ENCODE measurements around the gene ADI1. TPM values are rescaled to one million over a fixed set of nuclear protein-coding genes. Genes with fewer than 3 reads are reported as not detected.
"Not testable (repeated sequence)": the region's sequence is repeated elsewhere in the genome, so short reads cannot be mapped to it uniquely, and the experiment has no call there.

The ADI1 gene
- total RNA-seq, 2 donors from 2014 or later, result 130 to 184 TPM

DNA sequence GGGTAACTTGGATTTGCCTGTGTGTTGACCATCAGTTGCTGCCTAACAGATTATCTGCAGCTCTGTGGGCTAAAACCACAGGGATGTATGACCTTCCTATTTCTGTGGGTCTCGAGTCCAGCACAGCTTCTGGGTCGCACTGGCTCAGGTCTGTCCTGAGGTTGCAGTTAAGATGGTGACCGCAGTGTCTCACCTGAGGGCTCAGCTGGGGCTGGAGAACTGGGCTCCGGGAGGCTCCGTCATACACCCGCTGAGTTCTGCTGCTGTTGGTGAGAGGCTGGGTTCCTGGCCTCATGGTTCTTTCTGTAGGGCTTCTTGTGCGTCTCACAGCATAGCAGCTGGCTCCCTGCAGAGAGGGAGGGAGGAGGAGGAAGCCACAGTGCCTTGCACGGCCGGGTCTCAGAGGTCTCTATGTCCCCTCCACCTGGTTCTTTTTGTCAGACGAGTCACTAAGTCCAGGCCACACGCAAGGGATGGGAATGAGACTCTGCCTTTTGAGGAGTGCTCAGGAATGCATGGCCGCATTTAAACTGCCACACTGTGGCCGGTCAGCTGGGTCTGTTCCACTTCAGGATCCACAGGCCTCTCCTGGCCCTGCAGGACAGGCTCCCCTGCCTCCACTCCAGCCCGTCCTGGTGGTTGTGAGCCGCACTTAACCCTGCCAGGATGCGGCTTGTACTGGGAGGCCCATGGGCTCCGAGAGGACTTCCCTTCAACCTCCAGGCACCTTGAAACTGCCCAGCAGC lies 67.2 kb downstream of the ADI1 start:
- TF ChIP-seq, protein P1, sequence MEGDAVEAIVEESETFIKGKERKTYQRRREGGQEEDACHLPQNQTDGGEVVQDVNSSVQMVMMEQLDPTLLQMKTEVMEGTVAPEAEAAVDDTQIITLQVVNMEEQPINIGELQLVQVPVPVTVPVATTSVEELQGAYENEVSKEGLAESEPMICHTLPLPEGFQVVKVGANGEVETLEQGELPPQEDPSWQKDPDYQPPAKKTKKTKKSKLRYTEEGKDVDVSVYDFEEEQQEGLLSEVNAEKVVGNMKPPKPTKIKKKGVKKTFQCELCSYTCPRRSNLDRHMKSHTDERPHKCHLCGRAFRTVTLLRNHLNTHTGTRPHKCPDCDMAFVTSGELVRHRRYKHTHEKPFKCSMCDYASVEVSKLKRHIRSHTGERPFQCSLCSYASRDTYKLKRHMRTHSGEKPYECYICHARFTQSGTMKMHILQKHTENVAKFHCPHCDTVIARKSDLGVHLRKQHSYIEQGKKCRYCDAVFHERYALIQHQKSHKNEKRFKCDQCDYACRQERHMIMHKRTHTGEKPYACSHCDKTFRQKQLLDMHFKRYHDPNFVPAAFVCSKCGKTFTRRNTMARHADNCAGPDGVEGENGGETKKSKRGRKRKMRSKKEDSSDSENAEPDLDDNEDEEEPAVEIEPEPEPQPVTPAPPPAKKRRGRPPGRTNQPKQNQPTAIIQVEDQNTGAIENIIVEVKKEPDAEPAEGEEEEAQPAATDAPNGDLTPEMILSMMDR (IDR thresholded peaks at IDR 0.05), result no peak
- Histone ChIP-seq H3K4me1 (peaks cover 0 to 17% of the 10 kb centered on the region in 2 donors), H3K36me3 (peaks cover 19% of the 10 kb centered on the region), H3K4me3 (no peak overlapping the region), H3K9me3 (no peaks in the 10 kb centered on the region), H3K27ac (no peak overlapping the region), H3K27me3 (no peaks in the 10 kb centered on the region)
- DNase-seq (ENCODE audit: low spot score), result peak; percentile 55

GRCh38 chr2:3451169-3451568 lies 68.2 kb downstream of the ADI1 start:
- Histone ChIP-seq H3K36me3 (peaks cover 19% of the 10 kb centered on the region), H3K4me1 (peaks cover 0 to 17% of the 10 kb centered on the region in 2 donors)

GRCh38 chr2:3450385-3451010 lies 68.8 kb downstream of the ADI1 start:
- H3K36me3 ChIP-seq, result peaks cover 24% of the 10 kb centered on the region
- peak; percentile 56 for DNase-seq (ENCODE audit: low spot score)
- no peak overlapping the region for H3K27ac ChIP-seq
- H3K27me3 ChIP-seq, result no peaks in the 10 kb centered on the region
- no peaks in the 10 kb centered on the region for H3K9me3 ChIP-seq
- no peak overlapping the region for H3K4me3 ChIP-seq
- H3K4me1 ChIP-seq, result peaks cover 0 to 17% of the 10 kb centered on the region in 2 donors
- TF ChIP-seq, protein P1 (IDR thresholded peaks at IDR 0.05), result no peak

More at GRCh38 chr2:3451169-3451568, 68.2 kb downstream of the ADI1 start:
- TF ChIP-seq, protein P1 (IDR thresholded peaks at IDR 0.05), result no peak
- Histone ChIP-seq H3K27me3 (no peaks in the 10 kb centered on the region), H3K4me3 (no peak overlapping the region), H3K27ac (no peak overlapping the region), H3K9me3 (no peaks in the 10 kb centered on the region)
- peak; percentile 28 for DNase-seq (ENCODE audit: low spot score)

GRCh38 chr2:3449936-3450335 lies 69.4 kb downstream of the ADI1 start:
- DNase-seq (ENCODE audit: low spot score), result no peak
- peaks cover 0 to 17% of the 10 kb centered on the region in 2 donors for H3K4me1 ChIP-seq

GRCh38 chr2:3449086-3449485 lies 70.2 kb downstream of the ADI1 start:
- Histone ChIP-seq H3K9me3 (no peaks in the 10 kb centered on the region), H3K27ac (no peak overlapping the region), H3K36me3 (peaks cover 36% of the 10 kb centered on the region), H3K4me1 (peaks cover 0 to 12% of the 10 kb centered on the region in 2 donors), H3K27me3 (no peaks in the 10 kb centered on the region), H3K4me3 (no peak overlapping the region)
- peak; percentile 49 for DNase-seq (ENCODE audit: low spot score)
- TF ChIP-seq, protein P1 (IDR thresholded peaks at IDR 0.05), result no peak

More at GRCh38 chr2:3449936-3450335, 69.4 kb downstream of the ADI1 start:
- TF ChIP-seq, protein P1 (IDR thresholded peaks at IDR 0.05), result no peak
- H3K27me3 ChIP-seq, result no peaks in the 10 kb centered on the region
- H3K27ac ChIP-seq, result no peak overlapping the region
- no peaks in the 10 kb centered on the region for H3K9me3 ChIP-seq
- peaks cover 30% of the 10 kb centered on the region for H3K36me3 ChIP-seq
- no peak overlapping the region for H3K4me3 ChIP-seq

GRCh38 chr2:3448441-3448911 lies 70.9 kb downstream of the ADI1 start:
- not testable (repeated sequence) for H3K27ac ChIP-seq; H3K9me3 ChIP-seq; H3K27me3 ChIP-seq; DNase-seq (ENCODE audit: low spot score); H3K4me1 ChIP-seq; H3K4me3 ChIP-seq
- H3K36me3 ChIP-seq, result peaks cover 41% of the 10 kb centered on the region
